Measurements from ENCODE around the gene DNAJC5.
A peak's percentile ranks its signal among the peaks of the same experiment; 100 is the strongest.
"Not testable (repeated sequence)": the region's sequence is repeated elsewhere in the genome, so short reads cannot be mapped to it uniquely, and the experiment has no call there.

DNAJC5 gene

GRCh38 chr20:63974402-63975200 is 79.7 kb downstream of the DNAJC5 start:
- no peak for DNase-seq (ENCODE audit: extremely low spot score, insufficient read length, low read depth)
- no peak for FAIRE-seq

- not testable (repeated sequence) for DNase-seq (ENCODE audit: extremely low spot score, insufficient read length, low read depth); FAIRE-seq
Measured at GRCh38 chr20:63976511-63976910, 81.6 kb downstream of the DNAJC5 start.

- no peak for DNase-seq (ENCODE audit: extremely low spot score, insufficient read length, low read depth)
Measured at GRCh38 chr20:63976980-63977738, 82.2 kb downstream of the DNAJC5 start.

GRCh38 chr20:63977739-63978276 is 82.9 kb downstream of the DNAJC5 start:
- no peak for DNase-seq (ENCODE audit: extremely low spot score, insufficient read length, low read depth)
- no peak for FAIRE-seq

More at GRCh38 chr20:63976980-63977738, 82.2 kb downstream of the DNAJC5 start:
- no peak for FAIRE-seq

GRCh38 chr20:63978319-63979228 is 83.6 kb downstream of the DNAJC5 start:
- no peak for DNase-seq (ENCODE audit: extremely low spot score, insufficient read length, low read depth)
- peak; percentile 86 for FAIRE-seq

GRCh38 chr20:63979229-63979556 is 84.3 kb downstream of the DNAJC5 start:
- DNase-seq (ENCODE audit: extremely low spot score, insufficient read length, low read depth) (no peak), FAIRE-seq (no peak)

GRCh38 chr20:63979557-63980316 is 84.8 kb downstream of the DNAJC5 start, which contains the start of gene SAMD10:
Gene SAMD10 (minus strand): TSS chr20:63979642. CDS start chr20:63979467, 175 bp downstream.
- FAIRE-seq = peak; percentile 76
- no peak for DNase-seq (ENCODE audit: extremely low spot score, insufficient read length, low read depth)

- FAIRE-seq (no peak), DNase-seq (ENCODE audit: extremely low spot score, insufficient read length, low read depth) (no peak)
Measured at GRCh38 chr20:63980317-63980805, 85.4 kb downstream of the DNAJC5 start.

GRCh38 chr20:63980806-63981728 is 86.1 kb downstream of the DNAJC5 start, which contains the start of gene PRPF6:
Gene PRPF6 (plus strand): TSS chr20:63981132. CDS start chr20:63981246, 114 bp downstream.
- DNase-seq (ENCODE audit: extremely low spot score, insufficient read length, low read depth) = peak; percentile 98
- peak; percentile 93 for FAIRE-seq

GRCh38 chr20:63982937-63983336 is 88.0 kb downstream of the DNAJC5 start:
- FAIRE-seq (no peak), DNase-seq (ENCODE audit: extremely low spot score, insufficient read length, low read depth) (no peak)
